HG03558 (cell line): Measurements from ENCODE around the gene CST9.
"Not testable (repeated sequence)": the region's sequence is repeated elsewhere in the genome, so short reads cannot be mapped to it uniquely, and the experiment has no call there.

ENCODE experiments used
- ATAC-seq: cut with Tn5 transposase; IDR thresholded peaks from one replicate; pipeline ENCODE4 v1.9.1; 2021; ENCODE audit warnings: moderate number of reproducible peaks; ENCODE audit not compliant: unreplicated experiment; ENCODE audit errors: extremely low read depth

CST9 gene

DNA sequence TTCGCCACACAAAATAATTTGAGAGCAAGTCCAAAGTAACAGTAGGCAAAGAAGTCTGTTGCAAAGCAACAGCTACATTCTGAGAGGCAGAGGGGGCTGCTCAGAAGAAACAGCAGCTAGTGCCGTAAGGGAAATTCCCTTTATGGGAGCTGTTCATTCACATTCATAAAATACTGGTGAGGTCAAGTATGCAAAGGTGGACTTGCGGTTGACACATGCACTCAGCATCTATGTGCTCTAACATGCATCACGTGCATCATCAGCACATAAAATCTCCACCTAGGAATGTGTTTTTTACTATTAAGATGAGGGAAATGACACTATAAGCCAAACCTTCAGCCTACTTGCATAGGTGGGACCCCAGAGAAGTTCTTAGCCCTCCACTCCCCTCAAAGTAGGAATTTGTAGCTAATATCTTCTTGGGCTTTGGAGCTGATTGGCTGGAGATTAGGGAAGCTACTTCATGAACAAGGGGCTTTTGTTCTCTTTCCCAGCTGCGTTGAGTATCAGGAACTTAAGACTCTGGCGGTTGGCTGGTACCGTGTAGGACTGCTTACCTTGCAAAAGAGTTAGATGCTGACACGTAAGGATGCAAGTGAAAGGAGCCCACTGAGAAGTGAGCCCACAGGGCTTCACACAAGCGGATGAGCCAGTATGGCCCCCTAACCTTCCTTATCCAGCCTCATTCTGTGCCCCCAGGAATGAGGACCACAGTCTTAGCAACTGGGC lies 19.7 kb upstream of the CST9 start:
- no peak for ATAC-seq

DNA sequence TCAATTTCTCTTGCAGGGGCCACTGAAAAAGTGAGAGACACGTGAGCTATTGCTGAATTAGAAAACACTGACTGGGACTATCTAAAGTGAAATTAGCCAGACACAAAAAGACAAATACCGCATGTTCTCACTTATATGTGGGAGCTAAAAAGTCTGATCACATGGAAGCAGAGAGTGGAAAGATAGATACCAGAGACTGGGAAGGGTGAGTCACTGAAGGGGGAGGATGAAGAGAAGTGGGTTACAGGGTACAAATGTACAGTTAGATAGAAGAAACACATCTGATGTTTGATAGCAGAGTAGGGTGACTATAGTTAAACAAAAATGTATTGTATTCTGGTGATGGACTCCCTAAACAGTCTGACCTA lies 18.6 kb upstream of the CST9 start:
- no peak for ATAC-seq

DNA sequence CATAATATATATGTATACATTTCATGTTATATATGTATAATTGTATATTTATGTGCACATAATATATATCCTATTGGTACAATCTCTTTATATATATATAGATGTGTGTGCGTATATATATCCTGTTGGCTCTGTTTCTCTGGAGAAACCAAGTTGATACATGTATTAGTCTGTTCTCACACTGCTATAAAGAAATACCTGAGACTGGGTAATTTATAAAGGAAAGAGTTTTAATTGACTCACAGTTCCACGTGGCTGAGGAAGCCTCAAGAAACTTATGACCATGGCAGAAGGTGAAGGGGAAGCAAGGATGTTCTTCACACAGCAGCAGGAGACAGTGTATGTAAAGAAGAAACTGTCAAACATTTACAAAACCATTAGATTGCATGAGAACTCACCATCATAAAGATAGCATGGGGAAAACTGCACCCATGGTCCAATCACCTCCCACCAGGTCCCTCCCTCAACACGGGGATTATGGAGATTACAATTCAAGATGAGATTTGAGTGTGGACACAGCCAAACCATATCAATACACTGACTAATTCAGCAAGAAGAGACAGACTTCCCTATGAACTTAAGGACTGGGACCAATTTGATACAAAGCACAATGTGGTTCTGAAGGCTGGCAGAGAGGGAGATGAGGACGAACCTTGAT lies 18.1 kb upstream of the CST9 start:
- no peak for ATAC-seq

DNA sequence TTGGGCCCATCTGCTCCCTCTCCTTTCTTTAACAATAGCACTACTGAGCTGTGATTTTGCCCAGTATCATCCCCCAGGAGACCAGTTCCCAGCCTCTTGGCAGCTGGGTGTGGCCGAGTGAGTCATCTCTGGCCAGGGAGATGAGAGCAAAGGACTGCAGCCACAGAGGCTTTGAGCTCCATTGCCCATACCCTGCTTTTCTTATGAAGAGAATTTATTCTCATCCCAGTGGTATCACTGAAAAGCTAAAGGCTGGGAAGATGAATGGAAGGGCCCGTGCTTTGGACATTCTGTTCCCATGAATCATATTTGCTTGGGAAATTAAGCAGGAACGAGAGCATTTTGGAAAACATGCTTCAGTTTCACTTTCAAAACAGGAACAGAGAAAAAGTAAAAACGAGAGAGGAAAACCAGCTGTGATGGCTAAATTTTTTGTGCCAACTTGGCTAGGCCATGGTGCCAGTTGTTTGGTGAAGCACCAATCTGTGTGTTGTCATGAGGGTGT lies 17.2 kb upstream of the CST9 start:
- no peak for ATAC-seq

DNA sequence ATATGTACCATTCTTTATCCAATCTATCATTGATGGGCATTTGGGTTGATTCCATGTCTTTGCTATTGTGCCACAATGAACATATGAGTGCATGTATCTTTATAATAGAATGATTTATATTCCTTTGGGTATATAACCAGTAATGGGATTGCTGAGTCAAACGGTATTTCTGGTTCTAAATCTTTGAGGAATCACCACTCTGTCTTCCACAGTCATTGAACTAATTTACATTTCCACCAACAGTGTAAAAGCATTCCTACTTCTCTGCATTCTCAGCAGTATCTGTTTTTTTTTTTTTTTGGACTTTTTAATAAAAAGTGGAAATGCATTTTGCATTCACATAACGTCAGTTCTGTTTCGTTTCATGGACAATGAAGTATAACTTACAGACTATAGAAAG lies 16.7 kb upstream of the CST9 start:
- not testable (repeated sequence) for ATAC-seq

DNA sequence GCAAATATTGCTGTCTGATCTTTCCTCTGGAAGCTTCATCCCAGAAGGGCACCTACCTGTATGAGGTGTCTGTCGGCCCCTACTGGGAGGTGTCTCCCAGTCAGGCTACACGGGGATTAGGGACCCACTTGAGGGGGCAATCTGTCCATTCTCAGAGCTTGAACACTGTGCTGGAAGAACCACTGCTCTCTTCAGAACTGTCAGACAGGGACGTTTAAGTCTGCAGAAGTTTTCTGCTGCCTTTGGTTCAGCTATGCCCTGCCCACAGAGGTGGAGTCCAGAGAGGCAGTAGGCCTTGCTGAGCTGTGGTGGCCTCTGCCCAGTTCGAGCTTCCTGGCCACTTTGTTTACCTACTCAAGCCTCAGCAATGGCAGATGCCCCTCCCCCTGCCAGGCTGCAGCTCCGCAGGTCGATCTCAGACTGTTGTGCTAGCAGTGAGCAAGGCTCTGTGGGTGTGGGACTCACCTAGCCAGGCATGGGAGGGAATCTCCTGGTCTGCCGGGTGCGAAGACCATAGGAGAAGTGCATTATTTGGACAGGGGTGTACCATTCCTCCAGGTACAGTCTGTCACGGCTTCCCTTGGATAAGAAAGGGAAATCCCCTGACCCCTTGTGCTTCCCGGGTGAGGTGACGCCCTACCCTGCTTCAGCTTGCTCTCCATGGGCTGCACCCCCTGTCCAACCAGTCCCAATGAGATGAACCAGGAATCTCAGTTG lies 15.1 kb upstream of the CST9 start:
- not testable (repeated sequence) for ATAC-seq

DNA sequence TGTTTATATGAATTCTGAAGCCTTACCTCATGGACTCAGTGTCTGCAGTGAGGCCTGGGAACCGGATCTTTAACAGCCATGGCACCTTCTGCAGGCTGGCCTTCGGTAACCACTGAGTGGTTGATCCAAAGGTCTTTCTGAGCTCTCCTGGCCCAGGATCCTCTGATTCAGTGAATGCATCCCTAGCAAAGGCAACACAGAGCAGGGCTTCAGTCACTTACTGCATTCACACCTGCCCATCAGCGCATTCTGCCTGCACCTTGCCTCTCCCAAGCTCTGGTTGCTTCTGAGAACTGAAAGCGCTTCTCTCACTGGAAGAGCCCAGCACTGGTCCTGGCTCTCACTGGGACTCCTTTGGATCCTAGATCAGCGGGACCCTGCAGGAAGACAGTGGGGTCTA lies 8.4 kb upstream of the CST9 start:
- ATAC-seq, result no peak

DNA sequence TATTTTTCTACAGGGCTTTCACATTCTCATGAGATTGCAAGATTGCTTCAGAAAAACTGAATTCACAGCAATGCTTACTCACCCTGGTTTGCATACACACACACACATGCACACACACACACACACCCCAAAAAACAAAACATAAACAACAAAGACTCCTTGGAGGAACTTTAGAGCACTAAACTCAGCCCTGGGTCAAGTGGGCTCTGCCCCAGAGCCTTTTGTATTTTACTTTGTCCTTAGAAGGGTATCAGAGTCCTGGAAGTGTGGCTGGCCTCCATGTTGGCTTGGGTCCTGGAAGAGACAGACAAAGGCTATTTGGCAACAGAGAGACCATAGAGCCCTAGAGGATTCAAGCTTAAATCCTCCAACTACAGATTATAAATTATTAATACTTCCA lies 8.0 kb upstream of the CST9 start:
- ATAC-seq, result no peak

DNA sequence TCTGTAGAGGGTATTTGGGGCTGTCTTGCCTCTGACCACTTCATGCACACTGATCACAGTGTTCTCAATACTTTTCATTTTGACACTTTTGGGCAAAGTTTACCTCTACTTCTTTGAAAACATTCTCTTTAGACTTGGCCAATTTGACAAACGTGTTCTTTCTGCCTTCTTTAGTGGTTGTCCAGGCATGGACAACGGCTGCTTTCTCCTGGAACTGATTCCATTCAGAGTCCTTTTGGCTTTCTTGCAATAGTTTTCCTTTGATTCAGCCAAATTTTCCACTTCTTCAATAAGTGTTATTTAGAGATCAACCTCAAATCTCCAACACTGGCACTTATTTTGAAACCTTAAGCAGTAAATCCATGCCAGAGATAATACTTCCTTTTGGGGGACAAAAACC lies 6.7 kb upstream of the CST9 start:
- ATAC-seq, result no peak

DNA sequence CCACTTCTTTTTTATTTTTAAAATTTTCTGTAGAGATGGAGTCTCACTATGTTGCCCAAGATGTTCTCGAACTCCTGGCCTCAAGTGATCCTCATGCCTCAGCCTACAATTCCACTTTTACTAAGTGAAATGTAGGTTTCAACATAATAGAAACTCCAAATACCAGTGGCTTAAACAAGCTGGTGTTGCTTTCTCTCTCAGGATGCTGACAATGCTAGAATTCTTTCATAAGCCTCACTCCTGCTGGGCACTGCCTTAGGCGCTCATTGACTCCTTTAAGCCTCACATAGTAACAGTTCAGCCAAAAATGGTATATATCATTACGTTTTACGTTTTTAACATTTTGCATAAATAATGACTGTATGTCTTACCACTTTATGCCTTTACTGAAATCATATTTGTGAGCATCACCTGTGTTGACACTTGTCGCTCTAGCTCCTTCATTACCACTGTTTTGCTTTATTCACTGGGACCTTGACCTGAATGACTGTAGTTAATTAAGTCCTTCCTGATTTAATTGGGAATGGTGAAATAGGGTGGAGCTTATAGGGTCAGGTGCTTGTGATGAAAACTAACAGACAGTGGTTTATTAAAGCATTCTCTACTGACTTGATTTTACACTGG lies 3.9 kb upstream of the CST9 start:
- ATAC-seq, result no peak

DNA sequence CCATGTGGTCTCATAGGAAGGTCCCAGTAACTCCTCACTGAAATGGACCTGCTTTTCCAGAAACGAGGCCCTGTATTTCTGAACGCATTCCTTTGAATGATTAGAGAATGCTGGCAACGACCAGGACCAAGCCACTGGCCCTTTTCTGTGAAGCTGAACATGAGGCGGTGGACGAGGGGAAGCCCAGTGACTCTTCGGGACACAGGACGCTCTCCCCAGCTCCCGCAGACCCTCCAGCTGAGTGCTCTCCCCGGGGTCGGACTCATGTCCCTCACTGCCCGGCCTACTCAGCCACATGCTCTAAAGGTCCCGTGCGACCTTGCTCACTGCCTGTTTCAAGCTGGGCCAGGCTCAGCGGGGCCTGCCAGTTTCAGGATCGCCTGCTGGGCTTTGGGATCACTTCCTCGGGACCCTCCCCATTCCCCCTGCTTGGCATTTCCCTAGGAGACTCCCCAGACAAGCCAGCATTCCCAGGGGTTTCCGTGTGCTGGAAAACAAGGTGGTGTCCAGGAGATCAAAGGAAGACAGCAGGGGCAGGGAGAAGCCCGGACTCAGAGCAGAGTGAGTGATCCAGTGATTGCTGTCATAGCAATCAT lies 2.6 kb upstream of the CST9 start:
- no peak for ATAC-seq

DNA sequence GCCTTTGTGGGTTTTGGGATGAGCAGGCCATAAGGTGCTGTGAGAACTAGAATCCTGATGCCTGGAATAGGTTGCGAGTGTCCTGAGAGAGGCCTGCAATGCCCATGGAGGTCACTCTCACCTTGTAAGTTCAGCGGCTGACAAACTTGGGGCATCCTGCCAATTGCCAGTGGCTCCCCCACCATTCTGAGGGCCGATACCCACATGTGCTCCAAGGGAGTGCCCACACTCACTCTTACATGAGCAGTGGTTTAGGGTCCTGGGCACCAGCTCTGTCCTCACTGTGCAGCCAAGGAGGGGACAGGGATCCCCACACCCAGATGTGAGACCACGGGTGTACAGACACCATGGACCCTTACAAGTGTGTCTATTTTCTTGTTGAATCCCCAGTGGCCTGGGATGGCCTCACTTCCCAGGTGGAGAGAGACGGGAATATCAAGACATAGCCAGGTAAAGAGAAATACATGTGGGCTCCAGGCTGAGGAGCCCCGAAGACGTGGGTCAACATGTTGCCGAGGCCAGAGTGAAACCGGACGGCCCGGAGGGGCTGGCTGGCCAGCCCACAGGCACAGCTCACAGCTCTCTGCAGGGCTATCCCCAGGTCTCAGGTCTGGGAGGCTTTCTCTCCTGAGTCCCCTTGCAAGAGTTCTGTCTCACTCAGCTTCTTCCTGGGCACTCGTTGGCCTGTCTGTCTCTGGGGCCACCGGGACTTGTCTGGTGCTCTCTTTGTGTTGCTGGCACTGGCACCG lies 2.0 kb upstream of the CST9 start:
- ATAC-seq, result no peak

DNA sequence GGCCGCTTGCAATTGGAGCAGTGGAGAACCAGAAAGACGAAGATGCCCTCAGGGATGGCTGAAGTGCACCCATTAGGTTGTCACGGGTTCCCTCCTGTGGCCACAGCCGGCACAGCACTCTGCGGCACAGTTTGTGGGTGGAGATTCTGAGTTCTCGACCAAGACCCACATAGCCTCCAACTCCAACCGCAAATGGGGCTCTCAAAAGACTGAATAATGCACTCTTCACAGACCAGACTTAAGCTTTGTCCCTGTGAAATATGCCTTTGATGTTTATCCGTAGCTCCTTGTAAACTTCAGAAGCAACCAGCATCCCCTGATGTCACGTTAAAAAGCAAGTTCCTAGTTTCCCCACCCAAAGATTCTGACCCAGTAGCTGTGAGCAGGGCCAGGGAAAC lies 934 bp upstream of the CST9 start:
- ATAC-seq, result peak; percentile 65

DNA sequence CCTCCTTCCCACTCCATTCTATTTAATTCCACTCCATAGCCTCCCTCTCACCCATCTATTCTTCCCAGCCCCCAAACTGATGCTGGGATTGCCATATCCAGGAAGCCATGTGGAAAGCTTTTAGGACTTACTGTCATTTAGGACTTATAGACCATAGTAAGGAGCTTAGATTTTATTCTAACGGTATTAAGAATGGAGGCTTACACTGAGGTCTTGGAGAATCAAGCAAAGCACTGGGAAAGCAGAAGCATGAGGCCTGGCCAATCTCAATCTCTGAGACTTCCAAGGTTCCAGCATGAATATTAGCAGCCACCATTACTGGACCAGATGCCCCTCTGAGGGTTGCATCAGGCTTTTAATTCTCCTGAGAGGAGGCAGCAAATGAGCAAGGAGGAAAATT lies 1.4 kb downstream of the CST9 start:
- no peak for ATAC-seq

DNA sequence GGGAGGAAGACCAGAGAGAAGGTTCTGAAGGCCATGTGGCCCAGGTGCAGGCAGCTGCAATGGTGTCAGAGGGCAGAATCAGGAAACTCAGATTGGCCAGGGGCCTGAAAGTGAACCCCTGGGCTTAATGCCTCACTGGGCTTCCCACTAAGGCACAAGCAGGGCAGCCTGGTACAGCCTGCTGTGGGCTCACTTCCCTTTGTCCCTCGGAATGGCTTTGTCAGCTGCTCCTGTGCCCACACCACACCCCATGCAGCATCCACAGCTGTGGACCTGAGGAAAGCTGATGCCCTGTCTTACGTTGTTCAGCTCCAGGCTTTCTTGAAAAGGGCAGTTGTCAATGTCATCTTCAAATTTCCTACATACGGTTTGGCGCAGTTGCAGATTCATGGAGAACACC lies 2.4 kb downstream of the CST9 start:
- no peak for ATAC-seq

DNA sequence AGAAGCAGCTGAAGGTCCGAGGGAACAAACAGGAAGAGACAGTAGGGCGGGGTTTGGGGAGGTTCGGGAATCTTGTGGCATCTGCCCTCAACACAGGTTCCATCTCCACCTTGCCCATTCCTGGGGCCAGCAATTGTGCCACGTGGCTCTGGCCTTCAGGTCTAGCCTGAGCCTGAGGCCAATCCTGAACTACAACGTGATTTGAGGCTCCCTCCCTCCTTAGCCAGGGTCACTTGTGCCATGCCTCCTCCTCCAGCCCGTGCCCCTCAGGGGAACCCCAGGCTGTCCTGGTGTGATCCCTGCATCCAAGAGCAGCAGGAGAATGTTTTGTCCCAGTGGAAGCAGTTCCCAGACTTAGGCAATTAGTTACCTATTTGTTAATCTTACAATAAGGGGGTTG lies 3.0 kb downstream of the CST9 start:
- no peak for ATAC-seq

DNA sequence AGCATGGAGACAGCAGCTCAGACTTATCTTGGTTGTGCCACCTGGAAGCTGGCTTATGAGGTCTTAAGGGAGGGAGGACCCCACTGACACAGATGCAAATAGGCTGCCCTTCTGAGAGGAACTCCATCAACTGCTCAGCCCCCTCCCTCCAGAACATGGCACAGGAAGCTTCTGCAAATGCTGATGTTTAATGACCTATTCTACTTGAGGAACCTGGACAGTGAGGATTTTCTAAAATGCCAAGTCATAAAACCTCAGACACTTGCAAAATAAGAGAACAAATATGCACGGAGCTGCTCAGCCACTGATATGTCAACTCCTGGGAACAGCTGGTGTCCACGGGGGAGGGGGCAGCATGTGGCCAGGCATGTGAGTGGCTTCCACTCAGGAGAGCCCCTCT lies 3.5 kb downstream of the CST9 start:
- no peak for ATAC-seq

DNA sequence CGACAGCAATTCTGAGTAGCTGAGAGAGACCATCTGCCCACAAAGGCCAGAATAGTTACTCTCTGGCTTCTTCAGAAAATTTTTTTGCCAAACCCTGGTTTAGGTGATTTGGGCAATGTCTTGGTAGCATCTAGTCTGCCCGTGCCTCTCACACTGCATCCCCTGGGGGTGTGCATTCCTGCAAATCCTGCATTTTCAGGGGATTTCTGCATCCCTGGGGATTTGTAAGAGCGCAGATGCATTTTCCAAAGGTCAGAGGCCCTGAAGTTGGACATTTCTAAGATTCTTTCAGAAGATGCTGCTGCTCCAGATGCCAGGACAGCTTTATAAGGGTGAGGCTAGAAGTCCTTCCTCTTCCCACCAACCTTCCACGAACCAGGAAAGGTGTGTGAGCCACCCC lies 4.0 kb downstream of the CST9 start:
- no peak for ATAC-seq

DNA sequence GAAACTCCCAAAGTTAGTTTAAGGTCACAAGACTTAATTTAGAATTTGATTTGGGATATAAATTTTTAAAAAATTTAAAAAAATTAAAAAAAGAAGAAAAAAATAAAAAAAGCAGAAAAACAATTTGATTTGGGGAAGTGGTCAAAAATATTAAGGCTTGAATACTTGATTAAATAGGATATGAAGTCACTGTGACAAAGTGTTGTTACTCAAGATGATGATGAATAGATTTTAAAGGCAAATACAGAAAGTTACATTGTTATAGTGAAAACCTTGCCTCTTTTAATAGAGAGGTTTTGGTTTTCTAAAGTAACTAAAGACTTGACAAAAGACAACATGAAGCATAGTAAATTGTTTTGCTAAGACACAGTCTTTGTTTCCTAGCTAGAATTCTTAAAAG lies 7.2 kb downstream of the CST9 start:
- no peak for ATAC-seq
